Fibroblast of the aortic adventitia (primary cell): ENCODE results near the gene ZBED4. TPM values are rescaled to one million over a fixed set of nuclear protein-coding genes. Genes with fewer than 3 reads are reported as not detected.

ENCODE experiments used
- DNase-seq: peaks from one replicate; pipeline ENCODE4 v3.0.0-alpha.2; 2010; ENCODE audit warnings: low read depth
- H3K4me3 ChIP-seq: 2 replicates; pipeline ENCODE4 v1.5.1; 2011; ENCODE audit warnings: low read depth, mild to moderate bottlenecking, control low read depth, low read length, moderate library complexity
- CTCF ChIP-seq: IDR thresholded peaks from 2 replicates; pipeline ENCODE4 v1.5.1; 2011; ENCODE audit warnings: mild to moderate bottlenecking, low read length, control low read depth, inconsistent platforms; ENCODE audit not compliant: insufficient read depth
- total RNA-seq: library from RNA; depleted of rRNA; stranded (reverse); fragments of >200 nt; gene quantifications from 2 replicates; pipeline ENCODE4 v1.2.3, GENCODE V29; 2012; ENCODE audit warnings: low replicate concordance

The ZBED4 gene
- total RNA-seq, 1 donor, result 8.3 TPM

DNA sequence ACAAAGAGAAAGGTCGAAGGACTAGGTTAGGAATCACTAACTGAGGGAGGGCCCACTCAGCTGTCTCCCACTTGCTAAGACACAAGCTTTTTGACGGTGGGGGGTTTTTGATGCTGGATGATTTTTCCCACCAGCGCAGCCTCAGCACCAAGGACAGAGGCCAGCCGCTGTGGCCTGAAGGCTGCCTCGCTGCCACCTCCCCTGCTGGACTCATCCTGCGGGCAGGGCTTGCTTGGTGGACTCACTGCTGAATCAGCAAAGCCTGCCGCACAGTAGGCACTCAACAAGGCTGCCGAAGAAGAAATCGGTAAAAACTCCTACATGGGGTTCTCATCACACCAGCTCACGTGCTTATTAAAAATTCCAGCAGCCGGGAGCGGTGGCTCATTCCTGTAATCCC, 62.0 kb downstream of the ZBED4 start:
- no peak for DNase-seq
- no peak for TF ChIP-seq CTCF
- no peak overlapping the region for H3K4me3 ChIP-seq

DNA sequence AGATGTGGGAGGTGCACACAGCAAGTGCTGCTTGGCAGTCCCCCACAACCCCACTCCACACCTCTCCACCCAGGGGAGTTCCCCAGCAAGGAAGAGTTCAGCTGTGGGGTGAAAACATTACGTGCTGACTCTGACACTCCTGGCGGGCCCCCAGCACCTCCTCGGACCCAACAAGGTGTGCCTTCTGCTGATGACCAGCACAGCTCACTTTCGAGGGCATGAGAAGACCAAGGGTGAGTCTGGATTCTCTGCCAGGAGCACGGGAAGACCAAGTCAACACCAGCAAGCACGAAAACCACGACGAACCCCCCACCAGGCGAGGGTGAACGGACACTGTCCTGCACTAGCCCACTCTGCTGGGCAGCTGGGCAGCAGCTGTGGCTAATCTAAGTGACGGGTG, 63.2 kb downstream of the ZBED4 start:
- DNase-seq, result no peak
- no peak overlapping the region for H3K4me3 ChIP-seq
- TF ChIP-seq CTCF, result no peak

GRCh38 chr22:49917974-49918910, 64.6 kb downstream of the ZBED4 start, which contains the start of the genes ALG12 and CRELD2:
ALG12 (minus strand) TSS chr22:49918438; CDS start chr22:49913765, 4,673 bp downstream.
CRELD2 (plus strand) TSS chr22:49918634; CDS start chr22:49918770, 136 bp downstream.
- peak within 1 kb of the TSS; percentile 92 for H3K4me3 ChIP-seq
- DNase-seq, result peak; percentile 94
- TF ChIP-seq CTCF, result no peak

- no peak for TF ChIP-seq CTCF
- H3K4me3 ChIP-seq, result peak overlapping the region; percentile 73
- no peak for DNase-seq
These were observed 65.6 kb downstream of the ZBED4 start for GRCh38 chr22:49918911-49919881.

GRCh38 chr22:49920859-49921258, 67.2 kb downstream of the ZBED4 start:
- no peak for DNase-seq
- no peak for TF ChIP-seq CTCF
- H3K4me3 ChIP-seq, result no peak overlapping the region

GRCh38 chr22:49921508-49922278, 68.0 kb downstream of the ZBED4 start:
- TF ChIP-seq CTCF, result no peak
- no peak overlapping the region for H3K4me3 ChIP-seq
- DNase-seq, result no peak
